SK-N-SH treated with all-trans-retinoic acid at 6 μM for 48 hours (cell line): Measurements from ENCODE around the gene ENAH.

ENCODE experiments used
- ATAC-seq: fragments of 200-7000 bp; cut with Tn5 transposase; 3 replicates; pipeline ENCODE4 v1.9.1; 2020; ENCODE audit warnings: mild to moderate bottlenecking, moderate library complexity
- ARNTL ChIP-seq: fragments of 450-650 bp; formaldehyde crosslinking; IDR thresholded peaks from 2 replicates; pipeline ENCODE4 v1.5.0; 2020; ENCODE audit warnings: low read depth, mild to moderate bottlenecking, moderate library complexity, borderline replicate concordance
- BACH2 ChIP-seq: fragments of 250-450 bp; sonication (Bioruptor Pico); IDR thresholded peaks from 2 replicates; pipeline ENCODE4 v1.9.0; 2021; ENCODE audit warnings: mild to moderate bottlenecking, borderline replicate concordance
- CREB5 ChIP-seq: fragments of 250-450 bp; sonication (Bioruptor Pico); IDR thresholded peaks from 2 replicates; pipeline ENCODE4 v1.5.1; 2020; ENCODE audit warnings: low read depth, mild to moderate bottlenecking, moderate library complexity
- CSDC2 ChIP-seq: fragments of 250-450 bp; sonication (Bioruptor Pico); IDR thresholded peaks from 2 replicates; pipeline ENCODE4 v1.5.0; 2020; ENCODE audit warnings: mild to moderate bottlenecking, moderate library complexity
- CSRNP3 ChIP-seq: fragments of 250-450 bp; sonication (Bioruptor Pico); IDR thresholded peaks from 2 replicates; pipeline ENCODE4 v1.5.1; 2021; ENCODE audit warnings: mild to moderate bottlenecking, moderate library complexity
- ESRRG ChIP-seq: fragments of 250-450 bp; sonication (Bioruptor Pico); IDR thresholded peaks from 2 replicates; pipeline ENCODE4 v1.6.1; 2021; ENCODE audit warnings: mild to moderate bottlenecking
- GLIS3 ChIP-seq: fragments of 250-450 bp; sonication (Bioruptor Pico); IDR thresholded peaks from 2 replicates; pipeline ENCODE4 v1.5.0; 2020; ENCODE audit warnings: mild to moderate bottlenecking, moderate library complexity
- ISL1 ChIP-seq: fragments of 250-450 bp; sonication (Bioruptor Pico); IDR thresholded peaks from 2 replicates; pipeline ENCODE4 v2.1.2; 2022; ENCODE audit warnings: mild to moderate bottlenecking, moderate library complexity
- OSR1 ChIP-seq: fragments of 250-450 bp; sonication (Bioruptor Pico); IDR thresholded peaks from 2 replicates; pipeline ENCODE4 v1.8.0; 2022; ENCODE audit warnings: moderate library complexity, mild to moderate bottlenecking, inconsistent platforms
- PATZ1 ChIP-seq: fragments of 250-450 bp; sonication (Bioruptor Pico); IDR thresholded peaks from 2 replicates; pipeline ENCODE4 v1.8.0; 2020; ENCODE audit warnings: mild to moderate bottlenecking, moderate library complexity, borderline replicate concordance
- POU6F1 ChIP-seq: fragments of 250-450 bp; sonication (Bioruptor Pico); IDR thresholded peaks from 2 replicates; pipeline ENCODE4 v1.8.0; 2021; ENCODE audit warnings: low read depth, mild to moderate bottlenecking, moderate library complexity, borderline replicate concordance
- PPARA ChIP-seq: fragments of 250-450 bp; sonication (Bioruptor Pico); IDR thresholded peaks from 2 replicates; pipeline ENCODE4 v1.5.0; 2020; ENCODE audit warnings: mild to moderate bottlenecking, borderline replicate concordance
- RARB ChIP-seq: fragments of 250-450 bp; sonication (Bioruptor Pico); IDR thresholded peaks from 2 replicates; pipeline ENCODE4 v1.8.0; 2021; ENCODE audit warnings: mild to moderate bottlenecking, moderate library complexity
- TCF4 ChIP-seq: fragments of 250-450 bp; sonication (Bioruptor Pico); IDR thresholded peaks from 2 replicates; pipeline ENCODE4 v1.8.0; 2021; ENCODE audit warnings: mild to moderate bottlenecking, moderate library complexity, borderline replicate concordance
- TOX ChIP-seq: fragments of 250-450 bp; sonication (Bioruptor Pico); IDR thresholded peaks from 2 replicates; pipeline ENCODE4 v1.8.0; 2021; ENCODE audit warnings: mild to moderate bottlenecking, moderate library complexity, borderline replicate concordance
- TSHZ2 ChIP-seq: fragments of 250-450 bp; sonication (Bioruptor Pico); IDR thresholded peaks from 2 replicates; pipeline ENCODE4 v1.5.0; 2020; ENCODE audit warnings: mild to moderate bottlenecking, moderate library complexity
- ZC3H10 ChIP-seq: fragments of 250-450 bp; sonication (Bioruptor Pico); IDR thresholded peaks from 2 replicates; pipeline ENCODE4 v1.5.1; 2021; ENCODE audit warnings: mild to moderate bottlenecking, moderate library complexity
- ZFP3 ChIP-seq: fragments of 250-450 bp; sonication (Bioruptor Pico); IDR thresholded peaks from 2 replicates; pipeline ENCODE4 v1.5.0; 2020; ENCODE audit warnings: mild to moderate bottlenecking, moderate library complexity
- ZFP30 ChIP-seq: fragments of 450-650 bp; formaldehyde crosslinking; IDR thresholded peaks from 2 replicates; pipeline ENCODE4 v1.5.0; 2022; ENCODE audit warnings: mild to moderate bottlenecking, moderate library complexity
- ZNF565 ChIP-seq: fragments of 450-650 bp; formaldehyde crosslinking; conservative IDR thresholded peaks from 2 replicates; pipeline ENCODE4 v1.5.0; 2020; ENCODE audit warnings: low read depth, mild to moderate bottlenecking, moderate library complexity
- ZNF8 ChIP-seq: fragments of 450-650 bp; formaldehyde crosslinking; IDR thresholded peaks from 2 replicates; pipeline ENCODE4 v1.5.0; 2020; ENCODE audit warnings: mild to moderate bottlenecking, moderate library complexity

Gene ENAH

GRCh38 chr1:225664762-225665161 lies 11.8 kb upstream of the ENAH start:
- ATAC-seq = no peak
- TF ChIP-seq TCF4 (no peak), ZNF565 (no peak), ISL1 (no peak), ZFP30 (CRISPR knock-in tag) (no peak), ZNF8 (no peak), ZFP3 (CRISPR knock-in tag) (no peak), ESRRG (CRISPR knock-in tag) (no peak), ZC3H10 (no peak), PATZ1 (CRISPR knock-in tag) (no peak), RARB (CRISPR knock-in tag) (no peak), BACH2 (CRISPR knock-in tag) (no peak), GLIS3 (CRISPR knock-in tag) (no peak), PPARA (CRISPR knock-in tag) (no peak), OSR1 (CRISPR knock-in tag) (no peak), CREB5 (CRISPR knock-in tag) (no peak), CSDC2 (CRISPR knock-in tag) (no peak), TSHZ2 (CRISPR knock-in tag) (no peak), ARNTL (CRISPR knock-in tag) (no peak)

- peak; percentile 73 for ATAC-seq
- no peak for TF ChIP-seq ZFP30 (CRISPR knock-in tag)
- peak; percentile 99 for TF ChIP-seq PATZ1 (CRISPR knock-in tag)
- peak; percentile 96; the same call in 1 of the 2 replicates for TF ChIP-seq CREB5 (CRISPR knock-in tag)
- peak; percentile 99 for TF ChIP-seq TOX
- peak; percentile 100 for TF ChIP-seq POU6F1 (CRISPR knock-in tag)
- peak; percentile 10; the same call in 1 of the 2 replicates for TF ChIP-seq CSDC2 (CRISPR knock-in tag)
- no peak for TF ChIP-seq ZNF8
- no peak; the same call in 1 of the 2 replicates for TF ChIP-seq CSRNP3 (CRISPR knock-in tag)
- TF ChIP-seq OSR1 (CRISPR knock-in tag) = 0 out of 2 replicates have a peak, but pooled peaks have one; percentile 38
- no peak for TF ChIP-seq ESRRG (CRISPR knock-in tag)
- TF ChIP-seq RARB (CRISPR knock-in tag) = peak; percentile 98
- TF ChIP-seq ZC3H10 = peak; percentile 100
- peak; percentile 99 for TF ChIP-seq ISL1
Observed at GRCh38 chr1:225662155-225662554, 9.2 kb upstream of the ENAH start.
